Brain pericyte (primary cell): ENCODE measurements around the gene IL10.

ENCODE experiments used
- DNase-seq: peaks from one replicate; pipeline ENCODE4 v3.0.0-alpha.2; 2012; ENCODE audit warnings: low read depth, low spot score

IL10 gene

GRCh38 chr1:206772243-206772937 is at the start of gene IL10:
IL10 (minus strand) TSS chr1:206772494; CDS start chr1:206772435, 59 bp downstream.
- DNase-seq: no peak

DNA sequence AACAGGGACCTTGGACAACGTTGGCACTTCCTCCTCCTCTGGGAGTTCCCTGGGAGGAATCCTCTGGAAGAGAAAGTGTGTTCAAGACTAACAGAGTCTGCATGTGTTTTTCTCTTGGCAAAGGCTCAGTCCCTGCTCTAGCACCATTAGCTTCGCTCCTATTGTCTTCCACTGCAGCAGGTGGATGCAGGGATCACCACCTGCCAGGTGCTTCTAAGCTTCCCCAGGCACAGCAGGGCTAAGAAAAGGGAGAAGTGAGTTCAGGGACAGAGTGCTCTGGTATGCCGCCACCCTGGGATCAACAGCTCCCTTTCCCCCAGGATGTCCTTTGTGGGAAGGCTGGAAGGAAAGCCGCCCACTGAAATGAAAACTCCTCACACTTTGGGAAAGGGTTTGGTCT is 49.2 kb upstream of the IL10 start:
- DNase-seq: no peak

DNA sequence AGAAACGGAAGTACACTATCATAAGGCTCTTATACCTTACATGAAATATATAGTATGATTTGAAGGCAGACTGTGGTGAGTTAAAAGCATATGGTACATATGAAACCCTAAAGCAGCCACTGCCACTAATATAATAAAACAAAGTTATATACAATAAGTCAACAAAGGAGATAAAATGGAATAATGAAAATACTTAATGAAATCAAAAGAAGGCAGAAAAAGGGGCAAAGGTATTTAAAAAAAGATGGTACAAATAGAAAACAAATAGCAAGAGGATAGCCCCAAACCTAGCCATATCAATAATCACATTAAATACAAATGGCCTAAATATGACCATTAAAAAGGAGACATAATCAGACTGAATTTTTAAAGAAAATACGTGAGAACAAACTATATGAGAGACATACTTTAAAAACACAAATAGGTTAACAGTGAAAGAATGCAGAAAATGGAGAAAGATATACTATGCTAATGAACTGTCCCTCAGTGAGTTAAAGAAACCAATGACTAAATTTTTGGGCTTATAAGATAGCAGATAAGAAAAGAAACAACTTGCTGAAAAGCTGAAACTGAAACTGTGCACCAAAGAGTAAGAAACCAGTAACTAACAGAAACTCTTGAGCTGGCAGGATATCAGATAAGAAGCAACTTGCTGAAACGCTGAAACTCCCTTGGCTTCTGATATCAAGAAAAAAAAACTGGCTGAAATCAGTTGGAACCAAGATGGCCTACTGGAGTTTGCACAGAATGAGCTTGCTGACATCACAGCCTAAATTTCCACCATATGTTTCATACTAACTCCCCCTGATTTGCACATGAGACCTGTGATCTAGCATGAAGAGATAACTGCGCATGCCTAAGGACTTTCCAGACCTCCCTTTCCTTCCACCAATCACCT is 44.3 kb upstream of the IL10 start:
- no peak for DNase-seq

- no peak for DNase-seq
Measured at GRCh38 chr1:206814716-206815341, 42.5 kb upstream of the IL10 start.

DNA sequence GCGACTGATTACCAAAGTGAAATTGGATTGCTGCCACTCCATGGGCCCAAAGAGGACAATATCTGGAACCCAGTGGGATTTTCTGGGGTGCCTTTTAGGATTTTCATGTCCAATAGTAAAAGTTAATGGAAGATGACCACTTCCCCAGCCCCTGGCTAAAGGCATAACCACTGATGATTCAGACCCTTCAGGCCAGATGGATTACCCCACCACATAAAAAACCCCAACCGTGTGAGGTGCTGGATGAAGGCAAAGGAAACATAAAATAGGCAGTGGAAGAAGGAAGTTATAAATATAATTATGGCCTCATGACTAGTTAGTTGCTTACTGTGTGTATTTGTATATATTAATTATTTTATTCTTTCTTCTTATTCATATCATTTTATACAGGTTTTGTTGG is 40.2 kb upstream of the IL10 start:
- no peak for DNase-seq

DNA sequence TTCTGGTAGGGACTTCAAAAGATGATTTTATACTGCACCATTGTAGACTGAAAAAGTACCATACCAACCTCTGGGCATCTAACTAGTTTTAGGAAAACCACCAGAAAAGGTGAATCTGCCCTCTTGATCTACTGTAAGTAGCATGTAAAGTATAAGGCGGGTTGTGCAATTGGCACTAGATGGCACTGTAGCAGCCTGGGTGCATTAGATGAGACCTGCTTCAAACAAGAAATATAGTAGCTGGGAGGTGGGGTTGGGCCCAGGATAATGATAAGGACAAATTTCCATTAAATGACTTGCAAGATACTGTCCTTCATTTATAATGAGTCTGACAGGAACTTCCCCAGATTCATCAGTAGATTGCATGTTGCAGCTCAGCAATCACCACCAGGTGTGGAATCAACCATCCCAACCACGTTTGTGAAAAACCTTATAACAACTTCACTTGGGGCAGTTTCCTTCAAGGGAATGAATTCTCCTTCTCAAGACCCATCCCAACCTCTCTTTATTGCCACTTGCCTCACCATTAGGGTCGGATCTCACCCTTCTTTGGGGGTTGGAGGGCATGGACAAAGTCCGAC is 37.3 kb upstream of the IL10 start:
- DNase-seq: no peak

DNA sequence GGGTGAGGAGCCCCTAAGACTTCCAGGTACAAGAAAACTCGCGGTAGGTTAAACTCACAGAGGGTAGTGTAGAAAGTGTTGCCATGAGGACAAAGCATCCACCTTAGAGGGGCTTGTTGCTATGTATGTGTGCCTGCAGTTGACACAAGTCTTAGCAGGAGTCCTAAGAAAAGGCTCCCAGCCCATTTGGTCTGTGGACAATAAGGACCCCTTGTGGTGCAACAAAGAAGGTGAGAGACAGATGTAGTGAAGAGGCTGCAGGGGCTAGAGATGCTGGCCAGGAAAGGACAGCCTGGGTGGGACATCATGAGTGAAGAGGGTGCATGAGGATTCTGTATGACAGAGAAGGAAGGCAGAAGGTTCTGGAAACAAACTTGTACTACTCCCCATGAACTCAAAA is 36.3 kb upstream of the IL10 start:
- no peak for DNase-seq

DNA sequence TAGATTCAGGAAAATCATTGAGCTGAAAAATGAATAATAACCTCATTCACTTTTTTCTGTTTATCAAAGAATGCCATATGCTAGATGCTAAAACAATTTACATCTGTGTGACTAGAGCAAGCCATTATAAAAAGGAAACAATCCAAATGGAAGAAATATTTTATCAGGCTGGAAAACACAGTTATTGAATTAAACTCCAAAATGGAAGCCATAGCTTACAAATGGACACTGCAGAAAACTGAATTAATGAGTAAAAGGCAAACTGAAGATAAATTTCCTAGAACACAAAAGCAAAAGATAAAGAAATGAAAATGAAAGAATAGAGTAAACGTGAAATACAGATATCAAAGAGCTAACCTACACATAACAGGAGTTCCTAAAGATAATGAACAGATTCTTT is 33.1 kb upstream of the IL10 start:
- DNase-seq: no peak

DNA sequence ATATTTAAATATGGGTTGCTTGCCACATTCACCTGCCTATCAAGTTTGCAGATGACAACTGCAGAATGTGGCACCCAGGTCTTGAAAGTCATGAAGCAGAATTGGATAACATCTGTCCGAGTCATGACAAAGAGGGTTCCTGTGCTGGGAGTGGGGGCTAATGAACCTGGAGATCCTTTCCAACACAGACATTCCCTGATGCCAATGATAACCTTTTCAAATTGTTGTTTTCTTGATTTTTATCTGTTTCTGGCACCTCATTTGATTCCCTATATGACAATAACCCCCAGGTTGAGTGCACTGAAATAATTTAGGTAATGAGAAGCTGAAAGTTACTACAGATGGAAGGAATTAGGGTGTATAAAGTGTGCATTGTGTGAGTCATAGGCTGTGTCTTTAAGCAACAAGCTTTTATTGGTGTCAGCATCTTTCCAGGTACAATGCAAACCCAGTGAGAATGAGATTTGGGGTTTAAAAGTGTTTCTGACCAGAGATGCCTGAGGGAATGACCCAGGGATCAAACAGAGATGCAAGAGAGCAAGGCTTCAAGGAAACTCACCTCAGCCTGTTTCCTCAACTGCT is 32.0 kb upstream of the IL10 start:
- DNase-seq: no peak

- DNase-seq: no peak
Measured at GRCh38 chr1:206803221-206803730, 31.0 kb upstream of the IL10 start.

GRCh38 chr1:206802401-206802800 is 30.1 kb upstream of the IL10 start:
- no peak for DNase-seq

- no peak for DNase-seq
Measured at GRCh38 chr1:206801467-206801866, 29.2 kb upstream of the IL10 start.

GRCh38 chr1:206800891-206801290 is 28.6 kb upstream of the IL10 start:
- DNase-seq: no peak

DNA sequence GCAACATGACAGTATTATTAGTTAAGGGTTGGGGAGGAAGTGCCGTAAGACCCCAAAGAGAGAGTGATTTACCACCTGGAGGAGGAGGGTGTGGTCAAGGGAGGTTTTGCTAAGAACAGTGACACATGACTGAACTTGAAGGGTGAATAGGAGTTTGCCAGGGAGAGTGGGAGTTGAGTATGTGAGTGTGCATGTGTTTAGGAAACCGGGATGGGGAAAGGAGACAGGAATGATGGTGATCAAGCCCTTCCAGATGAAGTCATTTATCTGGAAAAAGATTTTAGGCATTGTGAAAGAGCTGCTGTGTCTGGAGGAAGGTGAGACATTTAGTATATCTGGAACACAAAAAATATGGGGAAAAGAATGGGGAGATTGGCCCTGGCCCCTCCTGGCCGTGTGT is 28.1 kb upstream of the IL10 start:
- no peak for DNase-seq

DNA sequence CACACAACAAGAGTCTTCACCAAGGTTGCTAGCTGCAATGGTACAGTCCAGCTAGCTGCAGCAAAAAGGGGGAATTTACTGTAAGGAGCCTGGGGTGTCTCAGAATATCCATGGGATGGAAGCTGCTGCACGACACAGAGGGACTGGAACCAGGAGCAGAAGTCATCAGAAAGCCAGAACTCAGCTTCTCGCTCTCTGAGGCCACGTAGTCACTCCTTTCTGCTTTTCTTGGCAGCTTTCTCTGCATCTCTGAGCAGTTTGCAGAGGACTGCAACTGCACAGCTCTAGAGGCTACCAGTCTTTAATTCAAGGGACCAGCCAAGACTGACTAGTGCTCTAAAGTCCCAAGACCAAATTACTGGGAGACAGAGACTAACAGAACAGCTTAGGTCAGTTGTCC is 27.0 kb upstream of the IL10 start:
- DNase-seq: no peak

DNA sequence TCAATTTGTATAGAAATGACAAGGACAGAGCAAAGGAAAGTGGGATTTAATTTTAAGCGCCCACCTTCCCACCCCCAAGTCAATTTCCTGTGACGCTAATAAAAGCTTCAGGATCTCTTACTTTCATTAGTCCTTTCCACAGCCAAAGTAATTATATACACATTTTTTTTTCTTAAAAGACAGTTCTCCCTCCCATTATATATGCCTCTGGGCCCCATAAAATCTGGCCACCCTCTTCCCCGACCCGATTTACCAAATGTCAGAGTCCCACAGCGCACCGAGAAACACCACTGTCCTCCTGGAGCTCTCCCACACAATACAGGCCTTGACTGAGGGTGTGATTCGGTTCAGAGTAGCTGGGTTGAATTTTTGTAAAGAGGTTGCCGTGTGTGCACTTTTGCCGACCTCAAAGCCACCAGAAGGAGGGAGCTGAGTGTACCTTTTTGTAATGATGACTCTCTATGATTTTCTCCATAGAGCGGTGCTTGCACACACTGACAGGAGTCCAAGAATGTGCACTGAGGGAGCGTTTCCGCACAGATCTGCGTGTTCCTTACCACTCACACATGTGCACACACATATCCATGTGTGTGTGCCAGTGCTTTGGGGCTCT is 26.2 kb upstream of the IL10 start:
- no peak for DNase-seq

DNA sequence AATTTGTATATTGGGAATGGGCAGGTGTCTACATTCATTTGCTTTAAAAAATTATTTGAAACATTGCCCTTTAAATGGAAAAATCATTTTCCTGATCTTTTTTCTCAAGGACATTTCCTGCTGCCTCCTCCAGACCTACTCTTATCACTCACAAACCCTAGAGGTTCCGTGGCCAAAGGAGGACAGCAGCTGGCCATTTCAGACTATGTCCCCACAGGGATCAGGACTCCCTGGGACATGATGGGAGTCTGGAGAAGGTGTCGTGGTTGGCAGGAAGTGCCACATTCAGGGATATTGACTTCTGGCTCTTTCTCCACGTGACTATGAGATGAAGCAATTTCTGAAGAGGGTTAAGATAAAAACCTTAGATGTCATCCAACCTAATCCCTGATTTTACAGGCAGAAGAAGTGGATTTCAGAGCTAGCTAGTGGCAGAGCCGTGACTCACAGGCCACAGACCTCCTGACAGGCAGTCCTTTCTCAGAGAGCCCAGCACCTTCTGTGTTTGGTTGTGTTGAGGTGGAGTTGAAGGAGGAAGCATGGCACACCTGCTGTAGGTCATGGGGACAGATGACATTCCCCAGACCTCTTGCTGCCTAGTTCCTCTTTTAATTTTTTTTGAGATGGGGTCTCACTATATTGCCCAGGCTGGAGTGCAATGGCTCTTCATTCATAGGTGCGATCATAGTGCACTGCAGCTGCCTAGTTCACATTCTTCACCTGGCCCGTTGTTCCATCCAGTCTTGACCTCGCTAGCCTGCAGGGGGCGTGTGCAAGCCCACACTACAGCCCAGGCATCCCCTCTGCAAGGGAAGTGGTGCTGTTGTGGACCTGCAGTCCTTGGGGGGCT is 25.5 kb upstream of the IL10 start:
- DNase-seq: no peak

DNA sequence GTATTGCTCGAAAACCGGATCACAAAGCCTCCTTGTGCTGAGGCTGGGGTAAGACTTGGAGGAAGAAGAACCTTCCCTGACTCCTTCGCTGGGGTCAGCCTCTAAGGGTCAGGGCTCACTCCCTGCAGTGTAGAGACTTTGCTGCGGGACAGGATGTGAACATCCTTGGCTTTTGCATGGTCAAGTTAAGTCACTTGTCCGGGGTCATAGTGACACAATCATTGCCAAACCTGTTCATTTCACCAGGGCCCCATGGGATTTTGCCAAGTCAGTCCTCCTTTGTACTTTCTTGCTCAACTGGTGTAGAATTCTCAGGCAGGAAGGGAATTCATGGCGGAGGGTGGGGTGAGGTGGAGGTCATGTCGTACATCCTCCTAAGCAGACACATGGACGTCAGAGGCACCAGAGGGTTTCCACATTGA is 24.7 kb upstream of the IL10 start:
- DNase-seq: no peak

- DNase-seq: no peak
Measured at GRCh38 chr1:206796116-206796515, 23.8 kb upstream of the IL10 start.

GRCh38 chr1:206794294-206794908 is 22.1 kb upstream of the IL10 start:
- DNase-seq: no peak
